ENCODE data around the gene ABLIM1.

DNA sequence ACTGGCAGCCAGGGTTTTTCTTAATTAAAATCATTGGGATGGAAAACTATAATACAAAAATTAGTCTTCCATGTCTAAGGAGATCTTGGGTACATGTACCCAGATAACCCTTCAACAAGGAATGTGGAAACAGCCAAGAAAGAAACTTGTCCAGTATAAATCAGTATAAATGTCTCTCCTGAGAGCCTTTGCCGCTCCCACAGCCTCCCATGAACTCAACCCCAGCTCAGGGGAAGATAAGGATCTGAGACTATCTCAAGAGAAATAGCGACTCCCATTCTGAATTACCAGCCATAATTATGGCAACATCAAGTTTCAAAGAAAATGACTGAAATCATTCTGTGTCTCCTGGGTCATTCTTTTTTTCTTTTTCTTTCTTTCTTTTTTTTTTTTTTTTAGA is 221.1 kb downstream of the ABLIM1 start:
- TF ChIP-seq, protein P1, sequence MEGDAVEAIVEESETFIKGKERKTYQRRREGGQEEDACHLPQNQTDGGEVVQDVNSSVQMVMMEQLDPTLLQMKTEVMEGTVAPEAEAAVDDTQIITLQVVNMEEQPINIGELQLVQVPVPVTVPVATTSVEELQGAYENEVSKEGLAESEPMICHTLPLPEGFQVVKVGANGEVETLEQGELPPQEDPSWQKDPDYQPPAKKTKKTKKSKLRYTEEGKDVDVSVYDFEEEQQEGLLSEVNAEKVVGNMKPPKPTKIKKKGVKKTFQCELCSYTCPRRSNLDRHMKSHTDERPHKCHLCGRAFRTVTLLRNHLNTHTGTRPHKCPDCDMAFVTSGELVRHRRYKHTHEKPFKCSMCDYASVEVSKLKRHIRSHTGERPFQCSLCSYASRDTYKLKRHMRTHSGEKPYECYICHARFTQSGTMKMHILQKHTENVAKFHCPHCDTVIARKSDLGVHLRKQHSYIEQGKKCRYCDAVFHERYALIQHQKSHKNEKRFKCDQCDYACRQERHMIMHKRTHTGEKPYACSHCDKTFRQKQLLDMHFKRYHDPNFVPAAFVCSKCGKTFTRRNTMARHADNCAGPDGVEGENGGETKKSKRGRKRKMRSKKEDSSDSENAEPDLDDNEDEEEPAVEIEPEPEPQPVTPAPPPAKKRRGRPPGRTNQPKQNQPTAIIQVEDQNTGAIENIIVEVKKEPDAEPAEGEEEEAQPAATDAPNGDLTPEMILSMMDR (IDR thresholded peaks at IDR 0.05), result no peak
- TF ChIP-seq EZH2 (IDR thresholded peaks at IDR 0.05) (no peak), EZH2phosphoT487 (IDR thresholded peaks at IDR 0.05) (no peak)

All from neural progenitor cell (in vitro differentiated cells).